Activated CD4-positive, alpha-beta T cell treated with anti-CD3 and anti-CD28 coated beads, Interleukin-2, Interleukin-4, amounts not matched to agents 100 ng/mL and 50 ng/mL, durations not matched to agents 16 hours and 8 hours (primary cell): Measurements from ENCODE around the gene EPC1.
"Not testable (repeated sequence)": the region's sequence is repeated elsewhere in the genome, so short reads cannot be mapped to it uniquely, and the experiment has no call there.

ENCODE experiments used
- DNase-seq: peaks from one replicate; pipeline ENCODE4 v3.0.0-alpha.2; 2020; ENCODE audit warnings: low spot score

The EPC1 gene

GRCh38 chr10:32346551-32347362 is at the start of gene EPC1:
Gene EPC1, minus strand, starts transcription at chr10:32347158. Its CDS starts 243 bp downstream, at chr10:32346915.
- peak; percentile 88 for DNase-seq

- DNase-seq: no peak
These were observed 47.0 kb upstream of the EPC1 start for GRCh38 chr10:32393911-32394310.

- not testable (repeated sequence) for DNase-seq
These were observed 45.3 kb upstream of the EPC1 start for GRCh38 chr10:32392284-32392683.

- DNase-seq: no peak
These were observed 43.2 kb upstream of the EPC1 start for GRCh38 chr10:32390193-32390592.

GRCh38 chr10:32388258-32389027 is 41.5 kb upstream of the EPC1 start:
- DNase-seq: no peak

GRCh38 chr10:32386623-32387260 is 39.8 kb upstream of the EPC1 start:
- no peak for DNase-seq

GRCh38 chr10:32384171-32384570 is 37.2 kb upstream of the EPC1 start:
- DNase-seq: no peak

GRCh38 chr10:32381165-32381564 is 34.2 kb upstream of the EPC1 start:
- no peak for DNase-seq

- no peak for DNase-seq
These were observed 33.1 kb upstream of the EPC1 start for GRCh38 chr10:32379950-32380551.

- peak; percentile 47 for DNase-seq
These were observed 32.5 kb upstream of the EPC1 start for GRCh38 chr10:32379318-32379949.

- peak; percentile 90 for DNase-seq
These were observed 31.7 kb upstream of the EPC1 start for GRCh38 chr10:32378363-32379317.

- peak; percentile 46 for DNase-seq
These were observed 30.7 kb upstream of the EPC1 start for GRCh38 chr10:32377458-32378259.

- no peak for DNase-seq
These were observed 29.8 kb upstream of the EPC1 start for GRCh38 chr10:32376771-32377170.

- DNase-seq: no peak
These were observed 29.1 kb upstream of the EPC1 start for GRCh38 chr10:32376097-32376496.

- DNase-seq: no peak
These were observed 28.7 kb upstream of the EPC1 start for GRCh38 chr10:32375631-32376030.

GRCh38 chr10:32374605-32375004 is 27.6 kb upstream of the EPC1 start:
- DNase-seq: no peak

- no peak for DNase-seq
These were observed 26.5 kb upstream of the EPC1 start for GRCh38 chr10:32373496-32373895.

GRCh38 chr10:32373031-32373430 is 26.1 kb upstream of the EPC1 start:
- DNase-seq: no peak

- no peak for DNase-seq
These were observed 25.3 kb upstream of the EPC1 start for GRCh38 chr10:32372000-32372875.
